H1 (cell line): Measurements from ENCODE around the gene ZNF385B. TPM values are rescaled to one million over a fixed set of nuclear protein-coding genes. Genes with fewer than 3 reads are reported as not detected.

Experiments
- CTCF ChIA-PET: fragments of 300-600 bp; sonication (Branson Sonifier 250); formaldehyde crosslinking; loops from one replicate; lab custom pipeline; 2021; ENCODE audit not compliant: partially characterized antibody; lab: Charles Lee
- POLR2A ChIA-PET: fragments of 300-600 bp; sonication (Branson Sonifier 250); formaldehyde crosslinking; loops from one replicate; lab custom pipeline; 2021; ENCODE audit warnings: inconsistent platforms; ENCODE audit not compliant: partially characterized antibody; lab: Charles Lee
- DNase-seq, 2 experiments: peaks; one replicate each; pipeline versions ENCODE4 v3.0.0 to v3.0.0-alpha.2; 2010 to 2022; ENCODE audit warnings: low spot score in 2 of 2, low read depth in 1 of 2, mixed read lengths in 1 of 2
- FAIRE-seq: peaks from 2 replicates; lab custom pipeline; 2011; peaks lifted over from hg19 to GRCh38; lab: Jason Lieb, UNC
- H2AFZ ChIP-seq: 2 replicates; pipeline ENCODE4 v1.8.1; 2012; ENCODE audit warnings: low read length, inconsistent platforms
- H2AK5ac ChIP-seq: 2 replicates; pipeline ENCODE4 v1.6.1; 2013; ENCODE audit warnings: low read depth, low read length
- H2BK120ac ChIP-seq: replicated peaks from 2 replicates; pipeline ENCODE3; 2013; ENCODE audit warnings: low read depth, low read length, inconsistent platforms
- H2BK12ac ChIP-seq: 2 replicates; pipeline ENCODE4 v1.6.1; 2013; ENCODE audit warnings: low read depth, low read length
- H2BK15ac ChIP-seq: 2 replicates; pipeline ENCODE4 v1.6.1; 2013; ENCODE audit warnings: low read length
- H2BK20ac ChIP-seq: 2 replicates; pipeline ENCODE4 v1.6.1; 2013; ENCODE audit warnings: low read length
- H2BK5ac ChIP-seq: 2 replicates; pipeline ENCODE4 v1.6.1; 2013; ENCODE audit warnings: low read depth, low read length
- H3K14ac ChIP-seq: 2 replicates; pipeline ENCODE4 v1.6.1; 2013; ENCODE audit warnings: inconsistent platforms; ENCODE audit not compliant: insufficient read length
- H3K18ac ChIP-seq: 2 replicates; pipeline ENCODE4 v1.6.1; 2013; ENCODE audit warnings: low read length; ENCODE audit errors: extremely low read depth
- H3K23ac ChIP-seq: 2 replicates; pipeline ENCODE4 v1.6.1; 2013; ENCODE audit warnings: inconsistent platforms; ENCODE audit not compliant: insufficient read length
- H3K23me2 ChIP-seq: 2 replicates; pipeline ENCODE4 v1.6.1; 2013; ENCODE audit warnings: low read depth, low read length
- H3K27ac ChIP-seq: 2 replicates; pipeline ENCODE4 v1.6.1; 2011; ENCODE audit warnings: low read depth, low read length, inconsistent platforms
- H3K27me3 ChIP-seq, 4 experiments: replicated peaks in 1 of 4; 1 replicate in 1 of 4; 2 replicates in 3 of 4; pipeline versions ENCODE4 v1.6.1 to v1.8.1; 2011 to 2013; ENCODE audit warnings: low read length in 3 of 4, mild to moderate bottlenecking in 3 of 4, inconsistent platforms in 2 of 4, mixed read lengths in 2 of 4, moderate library complexity in 1 of 4; ENCODE audit not compliant: control insufficient read depth in 3 of 4, insufficient read depth in 3 of 4; ENCODE audit errors: extremely low read depth in 1 of 4
- H3K36me3 ChIP-seq, 4 experiments: 2 replicates each; pipeline versions ENCODE4 v1.6.1 to v1.8.1; 2011 to 2013; ENCODE audit warnings: mild to moderate bottlenecking in 4 of 4, low read length in 3 of 4, moderate library complexity in 2 of 4, control low read depth in 1 of 4, inconsistent platforms in 1 of 4; ENCODE audit not compliant: insufficient read depth in 4 of 4, control insufficient read depth in 2 of 4
- H3K4ac ChIP-seq: replicated peaks from 2 replicates; pipeline ENCODE3; 2013; ENCODE audit warnings: low read length, low read depth, mixed read lengths, inconsistent platforms; ENCODE audit not compliant: insufficient read length
- H3K4me1 ChIP-seq, 4 experiments: replicated peaks in 1 of 4; 1 replicate in 1 of 4; 2 replicates in 3 of 4; pipeline versions ENCODE4 v1.6.1 to v1.8.1; 2011 to 2013; ENCODE audit warnings: low read length in 3 of 4, inconsistent platforms in 2 of 4, mixed read lengths in 1 of 4; ENCODE audit not compliant: insufficient read depth in 4 of 4, control insufficient read depth in 3 of 4
- H3K4me2 ChIP-seq, 2 experiments: 2 replicates each; pipeline versions ENCODE4 v1.6.1 to v1.8.1; 2011 to 2013; ENCODE audit warnings: low read depth in 2 of 2, low read length in 2 of 2, control low read depth in 1 of 2, inconsistent platforms in 1 of 2, mild to moderate bottlenecking in 1 of 2; ENCODE audit not compliant: insufficient read depth in 1 of 2
- H3K4me3 ChIP-seq, 4 experiments: fragments of 200-600, 300-600 bp in 1 of 4; sonication (generic), shearing (Covaris generic), sonication (Bioruptor Twin) in 1 of 4; 2 replicates each; pipeline versions ENCODE4 v1.5.1 to v1.8.1; 2011 to 2016; ENCODE audit warnings: low read length in 4 of 4, low read depth in 3 of 4, control low read depth in 2 of 4, inconsistent platforms in 2 of 4, mild to moderate bottlenecking in 2 of 4, mixed read lengths in 1 of 4, moderate library complexity in 1 of 4; ENCODE audit not compliant: insufficient read depth in 2 of 4; ENCODE audit errors: extremely low read depth in 1 of 4
- H3K56ac ChIP-seq: replicated peaks from 2 replicates; pipeline ENCODE3; 2013; ENCODE audit warnings: low read depth, mild to moderate bottlenecking, mixed read lengths, low read length, inconsistent platforms; ENCODE audit not compliant: insufficient read length
- H3K79me1 ChIP-seq: 2 replicates; pipeline ENCODE4 v1.6.1; 2013; ENCODE audit warnings: low read depth, low read length, control low read depth
- H3K79me2 ChIP-seq, 2 experiments: 2 replicates each; pipeline versions ENCODE4 v1.6.1 to v1.8.1; 2012 to 2013; ENCODE audit warnings: low read length in 2 of 2, mild to moderate bottlenecking in 2 of 2, inconsistent platforms in 1 of 2; ENCODE audit not compliant: insufficient read depth in 2 of 2, control insufficient read depth in 1 of 2
- H3K9ac ChIP-seq, 4 experiments: replicated peaks in 1 of 4; 1 replicate in 1 of 4; 2 replicates in 3 of 4; pipeline versions ENCODE4 v1.6.1 to v1.8.1; 2011 to 2013; ENCODE audit warnings: low read depth in 3 of 4, low read length in 3 of 4, control low read depth in 2 of 4, mild to moderate bottlenecking in 2 of 4, moderate library complexity in 2 of 4, inconsistent platforms in 1 of 4; ENCODE audit errors: extremely low read depth in 1 of 4
- H3K9me3 ChIP-seq, 2 experiments: 2 replicates each; pipeline versions ENCODE4 v1.6.1 to v1.8.1; 2012 to 2013; ENCODE audit warnings: mild to moderate bottlenecking in 2 of 2, moderate library complexity in 2 of 2, control low read depth in 1 of 2, inconsistent platforms in 1 of 2, low read depth in 1 of 2, low read length in 1 of 2, mixed read lengths in 1 of 2; ENCODE audit not compliant: insufficient read depth in 2 of 2
- H4K20me1 ChIP-seq, 2 experiments: replicated peaks in 1 of 2; 2 replicates each; pipeline versions ENCODE3 to v1.8.1; 2011 to 2013; ENCODE audit warnings: inconsistent platforms in 2 of 2, low read length in 2 of 2, mild to moderate bottlenecking in 1 of 2; ENCODE audit not compliant: insufficient read depth in 2 of 2, control insufficient read depth in 1 of 2
- H4K5ac ChIP-seq: 2 replicates; pipeline ENCODE4 v1.6.1; 2013; ENCODE audit warnings: low read length, low read depth, mixed read lengths, inconsistent platforms; ENCODE audit not compliant: insufficient read length
- H4K8ac ChIP-seq: 2 replicates; pipeline ENCODE4 v1.8.0; 2013; ENCODE audit warnings: mild to moderate bottlenecking, moderate library complexity, low read length, inconsistent platforms; ENCODE audit not compliant: insufficient read depth; ENCODE audit errors: extremely low read depth
- H4K91ac ChIP-seq: replicated peaks from 2 replicates; pipeline ENCODE3; 2013; ENCODE audit warnings: low read length, mixed read lengths, inconsistent platforms; ENCODE audit not compliant: insufficient read length
- ASH2L ChIP-seq: fragments of 200-600, 300-600 bp; sonication (generic); IDR thresholded peaks from one replicate; pipeline ENCODE4 v1.7.1; 2017; ENCODE audit warnings: low read length
- BCL11A ChIP-seq, 2 experiments: IDR thresholded peaks; one replicate each; pipeline ENCODE4 v1.6.1; 2011; ENCODE audit warnings: low read depth in 2 of 2, low read length in 2 of 2, mild to moderate bottlenecking in 2 of 2
- CHD2 ChIP-seq: IDR thresholded peaks from 2 replicates; pipeline ENCODE4 v1.6.1; 2012; ENCODE audit warnings: low read length, improper control_type of control experiment
- FOSL1 ChIP-seq: IDR thresholded peaks from 2 replicates; pipeline ENCODE4 v1.6.1; 2011; ENCODE audit warnings: mild to moderate bottlenecking, low read depth, low read length, moderate library complexity; ENCODE audit not compliant: insufficient read depth
- HDAC2 ChIP-seq, 2 experiments: fragments of 300-600 bp in 1 of 2; sonication (generic) in 1 of 2; IDR thresholded peaks; 2 replicates each; pipeline ENCODE4 v1.6.1; 2011 to 2012; ENCODE audit warnings: low read depth in 2 of 2, low read length in 2 of 2, mild to moderate bottlenecking in 2 of 2, moderate library complexity in 2 of 2, borderline replicate concordance in 1 of 2, inconsistent platforms in 1 of 2
- RFX5 ChIP-seq: IDR thresholded peaks from 2 replicates; pipeline ENCODE4 v1.6.1; 2011; ENCODE audit warnings: low read depth, low read length, improper control_type of control experiment, borderline replicate concordance
- RNF2 ChIP-seq: fragments of 200-900, 300-1000 bp; sonication (generic); IDR thresholded peaks from 2 replicates; pipeline ENCODE4 v1.7.1; 2016; ENCODE audit warnings: borderline replicate concordance, low read depth, mild to moderate bottlenecking, antibody characterized with exemption, low read length; ENCODE audit not compliant: poor library complexity, severe bottlenecking; ENCODE audit errors: missing control alignments
- RXRA ChIP-seq: IDR thresholded peaks from 2 replicates; pipeline ENCODE4 v1.6.1; 2011; ENCODE audit warnings: low read depth, mild to moderate bottlenecking, low read length, moderate library complexity; ENCODE audit not compliant: insufficient read depth
- SP2 ChIP-seq: IDR thresholded peaks from 2 replicates; pipeline ENCODE4 v1.6.1; 2012; ENCODE audit warnings: mild to moderate bottlenecking, low read length, inconsistent platforms
- SP4 ChIP-seq: IDR thresholded peaks from 2 replicates; pipeline ENCODE4 v1.6.1; 2012; ENCODE audit warnings: low read length, inconsistent platforms
- TAF7 ChIP-seq: optimal IDR thresholded peaks from 2 replicates; pipeline ENCODE3; 2011; ENCODE audit warnings: low read depth, mild to moderate bottlenecking, inconsistent platforms, low read length, moderate library complexity, borderline replicate concordance
- WGBS, 2 experiments: shearing (Covaris generic) in 1 of 2; methylation state at CpG; one replicate each; pipeline versions ENCODE4 v1.1.6 to v1.1.7; 2013 to 2015; ENCODE audit warnings: low lambda C conversion rate in 2 of 2, mixed read lengths in 2 of 2, inconsistent platforms in 1 of 2, low coverage in 1 of 2, missing lambda C conversion rate in 1 of 2; ENCODE audit not compliant: insufficient replicate concordance in 2 of 2, insufficient coverage in 1 of 2, insufficient read length in 1 of 2; ENCODE audit errors: extremely low coverage in 1 of 2, missing lambda C conversion rate in 1 of 2; 5-methylcytosine and 5-hydroxymethylcytosine counted together
- polyA plus RNA-seq, 7 experiments: library from polyadenylated mRNA; depleted of rRNA in 3 of 7; stranded (reverse) in 5 of 7; unstranded in 2 of 7; fragments of >200 nt in 5 of 7; fragments of 200-250 nt in 2 of 7; gene quantifications; 1 replicate in 5 of 7; 2 replicates in 1 of 7; 4 replicates in 1 of 7; pipeline versions ENCODE4 v1.2.1 to v1.2.3, GENCODE V29; 2011 to 2013; ENCODE audit warnings: missing spikeins in 2 of 7, mixed read lengths in 2 of 7
- total RNA-seq: library from RNA; stranded (reverse); fragmentation: NEBNext Ultra II Directional; extraction: Animal tissue kit (Norgen Biotek cat#: 25700); gene quantifications from 2 replicates; pipeline ENCODE4 v1.2.1, GENCODE V29; 2021
- TF ChIP-seq, protein P1 (sequence below): IDR thresholded peaks from 2 replicates; pipeline ENCODE4 v1.6.1; 2012; ENCODE audit warnings: inconsistent platforms

ZNF385B gene
- total and polyA plus RNA-seq, 2 of the 8 experiments (the other 6 are each of a cell fraction or from before 2014, with no cell fraction given) = 1.1 to 3.7 TPM

DNA sequence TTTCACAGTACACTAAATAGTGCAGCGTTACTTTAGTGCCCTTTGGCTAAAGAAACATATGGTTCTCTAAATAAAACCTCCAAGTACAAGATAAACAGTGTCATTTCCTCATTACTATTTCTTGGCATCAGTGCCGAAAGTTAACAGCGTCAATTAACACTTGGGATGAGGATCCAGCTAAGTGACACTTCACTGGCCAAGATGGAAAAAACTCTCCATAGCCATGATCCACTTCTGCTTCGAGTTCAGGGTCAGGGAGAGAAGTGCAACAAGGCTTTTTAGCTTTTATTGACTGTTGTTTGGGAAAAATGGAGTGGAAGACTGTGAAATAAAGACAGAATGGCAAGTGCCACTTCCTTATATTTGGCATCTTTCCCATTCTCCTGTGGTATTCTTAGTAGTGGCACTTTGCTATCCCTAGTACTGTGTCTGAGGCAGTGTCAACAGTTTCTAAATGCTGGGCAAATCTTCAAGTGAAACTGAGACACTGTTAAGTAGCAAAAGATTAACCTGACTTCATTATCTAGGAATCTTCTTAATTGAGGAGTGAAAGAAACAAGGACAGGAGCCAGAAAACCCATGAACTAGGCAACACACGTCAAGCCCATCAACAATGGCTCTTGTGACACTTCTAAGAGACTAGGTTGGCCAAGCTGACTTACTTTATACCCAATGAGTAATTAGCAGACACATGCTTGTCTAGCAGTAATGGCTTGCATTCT is 374.2 kb downstream of the ZNF385B start:
- H3K14ac ChIP-seq = no peak overlapping the region
- no peak overlapping the region for H3K4me2 ChIP-seq
- no peaks in the 10 kb centered on the region for H4K20me1 ChIP-seq
- no peak overlapping the region for H2AK5ac ChIP-seq
- no peak overlapping the region for H2BK5ac ChIP-seq
- no peak overlapping the region for H4K91ac ChIP-seq
- H3K4ac ChIP-seq = no peak overlapping the region
- H3K9me3 ChIP-seq = no peaks in the 10 kb centered on the region
- no peak overlapping the region for H3K4me3 ChIP-seq
- H3K18ac ChIP-seq = no peak overlapping the region
- no peak overlapping the region for H4K8ac ChIP-seq
- H4K5ac ChIP-seq = no peak overlapping the region
- ChIA-PET POLR2A (no interaction called here), CTCF (interaction anchor here (0.7 to 1.2 kb wide), 3 partner anchors 61 to 328 kb away, joined by 3 to 4 read pairs (median 3); no protein-coding TSS in a partner anchor)
- no peak overlapping the region for H2BK20ac ChIP-seq
- H2AFZ ChIP-seq = no peak overlapping the region
- H3K9ac ChIP-seq = no peak overlapping the region
- H3K36me3 ChIP-seq = no peaks in the 10 kb centered on the region
- H3K79me2 ChIP-seq = no peaks in the 10 kb centered on the region
- no peak for DNase-seq
- H2BK12ac ChIP-seq = no peak overlapping the region
- H2BK15ac ChIP-seq = no peak overlapping the region
- 93% methylated on average over 5 of the region's 5 CpGs; no CpG with 5 or more reads in 1 of the 2 experiments for WGBS, 2 experiments
- no peak for FAIRE-seq
- H3K79me1 ChIP-seq = no peaks in the 10 kb centered on the region
- H3K4me1 ChIP-seq = no peaks in the 10 kb centered on the region
- H3K56ac ChIP-seq = no peak overlapping the region
- no peaks in the 10 kb centered on the region for H3K23me2 ChIP-seq
- no peak overlapping the region for H2BK120ac ChIP-seq
- no peak overlapping the region for H3K23ac ChIP-seq
- H3K27me3 ChIP-seq = no peaks in the 10 kb centered on the region
- H3K27ac ChIP-seq = no peak overlapping the region
- TF ChIP-seq ASH2L = no peak
- TF ChIP-seq TAF7 = no peak
- TF ChIP-seq, protein P1, sequence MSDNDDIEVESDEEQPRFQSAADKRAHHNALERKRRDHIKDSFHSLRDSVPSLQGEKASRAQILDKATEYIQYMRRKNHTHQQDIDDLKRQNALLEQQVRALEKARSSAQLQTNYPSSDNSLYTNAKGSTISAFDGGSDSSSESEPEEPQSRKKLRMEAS = no peak
- no peak for TF ChIP-seq RNF2
- no peak for TF ChIP-seq RXRA
- TF ChIP-seq FOSL1 = no peak
- no peak for TF ChIP-seq SP4
- TF ChIP-seq CHD2 = no peak
- TF ChIP-seq SP2 = no peak
- TF ChIP-seq RFX5 = no peak
- TF ChIP-seq HDAC2 (IDR thresholded peaks at IDR 0.05; ENCODE audit: borderline replicate concordance in 1 of 2, low read depth in 2 of 2, low read length in 2 of 2) = no peak
- TF ChIP-seq BCL11A (IDR thresholded peaks at IDR 0.05; ENCODE audit: low read depth in 2 of 2, low read length in 2 of 2) = no peak
